GM18909 (cell line): ENCODE measurements around the gene SLC12A9.

Source experiments
- ATAC-seq: cut with Tn5 transposase; IDR thresholded peaks from one replicate; pipeline ENCODE4 v1.9.1; 2021; ENCODE audit warnings: mild to moderate bottlenecking; ENCODE audit not compliant: unreplicated experiment, poor library complexity

Gene SLC12A9

GRCh38 chr7:100880645-100881044, 28.1 kb downstream of the SLC12A9 start:
- no peak for ATAC-seq

DNA sequence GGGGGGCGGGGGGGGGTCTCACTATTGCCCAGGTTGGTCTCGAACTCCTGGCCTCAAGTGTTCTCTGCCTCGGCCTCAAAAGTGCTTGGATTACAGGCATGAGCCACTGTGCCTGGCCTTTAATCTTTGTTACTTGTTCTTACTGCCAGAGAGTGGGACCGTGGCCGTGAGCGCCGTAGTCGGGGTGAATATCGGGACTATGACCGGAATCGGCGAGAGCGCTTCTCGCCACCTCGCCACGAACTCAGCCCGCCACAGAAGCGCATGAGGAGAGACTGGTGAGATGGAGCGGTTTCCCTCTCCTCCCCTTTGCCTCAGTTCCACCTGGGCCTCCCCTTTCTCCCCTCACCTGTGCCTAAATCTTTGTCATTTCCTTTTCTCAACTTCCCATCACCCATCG, 28.6 kb downstream of the SLC12A9 start:
- ATAC-seq: no peak

DNA sequence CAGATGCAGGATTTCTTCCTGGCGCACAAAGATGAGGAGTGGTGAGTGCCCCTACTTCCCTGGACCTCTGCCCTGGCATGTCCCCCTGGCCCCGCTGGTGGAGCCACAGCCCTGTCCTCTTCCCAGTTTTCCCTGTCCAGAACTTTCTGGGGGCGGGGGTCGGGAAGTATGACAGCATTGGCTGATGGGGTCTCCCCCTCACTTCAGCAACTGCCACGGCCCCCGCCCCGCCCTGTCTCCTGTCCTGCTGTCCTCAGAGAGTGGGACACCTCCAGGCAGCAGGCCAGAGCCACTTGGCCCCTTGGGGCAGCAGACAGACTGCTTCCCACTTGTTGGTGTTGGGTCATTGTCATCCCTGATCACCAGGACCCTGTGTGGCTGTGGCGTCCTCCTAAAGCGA, 29.7 kb downstream of the SLC12A9 start:
- no peak for ATAC-seq

DNA sequence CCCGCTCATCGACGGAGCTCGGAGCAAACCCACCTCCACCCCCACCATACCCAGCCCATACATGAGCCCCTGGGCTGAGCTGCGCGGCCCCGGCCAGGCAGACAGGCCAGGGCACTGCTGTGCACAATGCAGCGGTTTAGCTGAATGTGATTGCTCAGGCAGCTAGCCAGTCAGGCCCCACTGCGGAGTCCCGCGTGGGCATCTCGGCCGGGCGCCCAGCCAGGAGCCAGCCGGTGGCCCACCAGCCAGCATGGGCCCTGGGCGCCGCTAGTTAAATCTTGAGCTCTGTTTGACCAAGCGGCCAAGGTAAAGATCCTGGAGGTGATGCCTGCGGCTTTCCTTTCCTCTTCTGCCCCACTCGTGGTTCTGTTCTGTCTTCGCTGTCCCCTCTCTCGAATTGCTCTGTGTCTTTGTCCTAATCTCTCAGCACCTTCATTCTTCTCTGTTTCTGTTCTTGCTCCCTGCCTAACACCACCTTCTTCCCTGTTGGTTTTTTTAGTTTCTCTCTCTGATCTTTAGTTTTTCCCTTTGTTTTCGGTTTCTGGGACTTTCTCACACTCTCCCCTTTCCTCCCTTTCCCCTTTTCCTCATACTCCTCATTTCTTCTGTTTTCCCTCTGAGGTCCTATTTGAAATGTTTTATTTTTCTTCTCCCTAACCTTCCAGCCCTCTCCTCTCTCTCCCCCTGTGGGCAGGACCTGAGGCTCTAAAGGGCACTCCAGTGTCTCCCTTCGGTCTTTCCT, 30.4 kb downstream of the SLC12A9 start:
- ATAC-seq: no peak

DNA sequence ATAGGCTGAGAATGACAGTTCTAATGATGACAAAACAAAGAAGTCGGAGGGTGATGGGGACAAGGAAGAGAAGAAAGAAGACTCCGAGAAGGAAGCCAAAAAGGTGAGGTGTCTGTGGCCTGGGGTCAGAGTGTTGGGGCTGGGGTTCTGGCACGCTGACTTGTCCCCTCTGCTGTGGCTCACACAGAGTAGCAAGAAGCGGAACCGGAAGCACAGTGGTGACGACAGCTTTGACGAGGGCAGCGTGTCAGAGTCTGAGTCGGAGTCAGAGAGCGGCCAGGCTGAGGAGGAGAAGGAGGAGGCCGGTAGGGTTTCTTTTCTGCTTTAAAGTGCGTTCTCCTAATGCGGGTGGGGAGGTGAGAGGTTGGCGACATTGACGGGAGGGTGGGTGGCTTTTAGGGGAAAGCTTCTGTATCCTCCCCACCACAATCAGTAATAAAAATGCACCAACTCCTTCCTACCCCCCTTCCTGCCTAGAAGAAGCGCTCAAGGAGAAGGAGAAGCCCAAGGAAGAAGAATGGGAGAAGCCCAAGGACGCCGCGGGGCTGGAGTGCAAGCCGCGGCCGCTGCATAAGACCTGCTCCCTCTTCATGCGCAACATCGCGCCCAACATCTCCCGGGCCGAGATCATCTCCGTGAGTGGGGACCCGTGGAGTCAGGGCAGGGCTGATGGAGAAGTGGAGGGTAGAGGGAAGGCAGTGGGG, 32.4 kb downstream of the SLC12A9 start:
- ATAC-seq: no peak

GRCh38 chr7:100885440-100886141, 33.1 kb downstream of the SLC12A9 start:
- no peak for ATAC-seq

DNA sequence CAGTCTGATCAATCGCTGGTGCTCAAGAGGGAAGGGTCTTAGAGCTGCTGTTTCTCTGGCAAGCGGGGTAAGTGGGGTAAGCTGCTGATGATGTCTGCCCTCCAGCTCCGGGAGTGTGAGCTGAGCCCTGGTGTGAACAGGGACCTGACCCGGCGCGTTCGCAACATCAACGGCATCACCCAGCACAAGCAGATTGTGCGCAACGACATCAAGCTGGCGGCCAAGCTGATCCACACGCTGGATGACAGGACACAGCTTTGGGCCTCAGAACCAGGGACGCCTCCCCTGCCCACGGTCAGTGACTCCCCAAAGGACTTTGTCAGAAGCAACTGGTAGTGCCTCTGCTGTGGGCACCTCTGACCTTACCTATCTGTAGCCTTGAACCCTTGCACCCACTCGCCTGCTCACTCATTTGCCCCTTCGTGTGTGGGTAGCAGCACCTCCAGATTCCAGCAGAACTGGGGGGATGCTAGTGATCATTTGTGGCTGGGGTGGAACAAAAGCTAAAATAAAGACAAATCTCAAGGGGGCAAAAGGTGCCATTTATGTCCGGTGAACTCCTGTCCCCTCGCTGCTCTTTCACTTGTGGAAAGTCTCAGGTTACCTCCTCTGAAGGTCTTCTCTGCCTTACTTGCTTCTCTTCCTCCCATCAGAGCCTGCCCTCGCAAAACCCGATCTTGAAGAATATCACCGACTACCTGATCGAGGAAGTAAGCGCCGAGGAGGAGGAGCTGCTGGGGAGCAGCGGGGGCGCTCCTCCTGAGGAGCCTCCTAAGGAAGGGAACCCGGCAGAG, 33.8 kb downstream of the SLC12A9 start:
- ATAC-seq: no peak

DNA sequence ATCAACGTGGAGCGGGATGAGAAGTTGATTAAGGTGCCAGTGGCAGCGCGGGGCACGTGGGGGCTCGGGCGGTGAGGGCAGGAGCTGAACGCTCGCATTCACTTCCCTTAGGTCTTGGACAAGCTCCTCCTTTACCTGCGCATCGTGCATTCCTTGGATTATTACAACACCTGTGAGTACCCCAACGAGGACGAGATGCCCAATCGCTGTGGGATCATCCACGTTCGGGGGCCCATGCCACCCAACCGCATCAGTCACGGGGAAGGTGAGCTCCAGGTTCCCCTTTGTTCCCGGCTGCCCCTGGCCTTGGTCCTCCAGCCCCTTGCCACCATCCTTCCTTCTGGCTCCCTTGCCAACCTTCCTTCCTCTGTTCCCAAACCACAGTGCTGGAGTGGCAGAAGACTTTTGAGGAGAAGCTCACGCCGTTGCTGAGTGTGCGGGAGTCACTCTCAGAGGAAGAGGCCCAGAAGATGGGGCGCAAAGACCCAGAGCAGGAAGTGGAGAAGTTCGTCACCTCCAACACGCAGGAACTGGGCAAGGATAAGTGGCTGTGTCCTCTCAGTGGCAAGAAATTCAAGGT, 34.5 kb downstream of the SLC12A9 start:
- ATAC-seq: no peak

GRCh38 chr7:100887516-100888290, 35.2 kb downstream of the SLC12A9 start:
- ATAC-seq: peak; percentile 37

- ATAC-seq: no peak
Observed at GRCh38 chr7:100888291-100888987, 35.9 kb downstream of the SLC12A9 start.

DNA sequence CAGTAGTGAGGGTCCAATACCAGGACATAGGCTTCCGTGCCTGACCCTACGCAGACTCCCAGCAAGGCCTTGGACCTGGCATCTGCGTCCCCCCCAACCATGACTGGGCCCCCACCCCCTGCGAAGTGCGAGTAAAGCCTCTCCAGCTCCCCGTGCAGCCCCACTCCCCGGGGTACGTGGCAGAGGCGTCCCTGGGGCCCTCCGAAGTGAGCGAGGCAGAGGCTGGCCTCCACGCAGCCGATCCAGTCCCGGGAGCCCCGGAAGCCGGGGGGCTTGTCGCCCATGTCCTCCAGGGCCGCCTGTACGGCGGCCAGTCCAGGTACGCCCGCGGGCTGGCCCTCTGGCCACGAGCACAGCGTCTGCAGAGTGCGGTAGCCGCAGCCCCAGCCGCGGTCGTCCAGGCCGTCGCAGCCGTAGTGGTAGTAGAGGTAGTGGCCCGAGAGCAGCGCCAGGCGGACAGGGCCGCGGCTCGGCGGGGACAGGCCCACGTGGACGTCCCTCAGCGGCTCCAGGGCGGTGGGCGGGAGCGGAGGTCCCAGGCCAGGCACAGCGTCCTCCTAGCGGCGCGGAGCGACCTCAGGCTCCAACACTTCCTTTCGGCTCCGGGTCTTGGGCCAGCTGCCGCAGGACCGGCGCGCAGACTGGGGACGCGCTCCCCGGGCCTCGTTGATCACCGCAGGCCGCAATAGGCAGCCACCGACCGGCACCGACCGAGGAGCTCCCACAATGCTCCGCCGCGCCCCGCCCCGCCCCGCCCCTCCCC, 36.7 kb downstream of the SLC12A9 start, which contains the start of gene UFSP1:
UFSP1 (minus strand) TSS at position 728 of the 763 bp plus-strand sequence; CDS start at position 284, 444 bp downstream.
- ATAC-seq: peak; percentile 25

GRCh38 chr7:100890653-100891567, 38.4 kb downstream of the SLC12A9 start:
- no peak for ATAC-seq

DNA sequence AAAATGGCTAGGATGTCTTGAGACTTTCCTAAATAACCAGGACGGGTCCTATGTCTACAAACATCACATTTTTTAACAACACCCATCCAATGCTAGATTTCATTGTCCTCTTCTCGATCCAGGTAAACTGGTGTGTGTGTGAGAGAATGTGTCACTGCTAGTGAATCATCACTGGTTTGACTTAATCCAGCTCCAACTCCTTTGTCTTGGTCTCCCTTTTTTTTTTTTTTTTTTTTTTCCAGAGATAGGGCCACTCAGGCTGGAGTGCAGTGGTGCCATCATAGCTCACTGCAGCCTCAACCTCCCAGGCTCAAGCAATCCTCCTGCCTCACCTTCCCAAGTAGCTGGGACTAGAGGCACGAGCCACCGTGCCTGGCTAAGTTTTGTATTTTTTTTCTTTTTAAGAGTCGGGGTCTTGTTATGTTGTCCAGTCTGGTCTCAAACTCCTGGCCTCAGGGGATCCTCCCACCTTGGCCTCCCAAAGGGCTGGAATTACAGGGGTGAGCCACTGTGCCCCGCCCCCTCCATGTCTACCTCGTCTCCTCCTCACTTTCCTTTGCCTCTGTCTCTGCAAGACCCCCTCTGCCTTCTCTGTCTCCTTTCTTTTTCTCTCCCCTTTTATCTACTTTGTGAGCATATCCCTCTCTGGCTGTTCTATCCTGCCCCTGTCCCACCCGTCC, 39.2 kb downstream of the SLC12A9 start:
- no peak for ATAC-seq

GRCh38 chr7:100892364-100893317, 40.1 kb downstream of the SLC12A9 start:
- no peak for ATAC-seq

DNA sequence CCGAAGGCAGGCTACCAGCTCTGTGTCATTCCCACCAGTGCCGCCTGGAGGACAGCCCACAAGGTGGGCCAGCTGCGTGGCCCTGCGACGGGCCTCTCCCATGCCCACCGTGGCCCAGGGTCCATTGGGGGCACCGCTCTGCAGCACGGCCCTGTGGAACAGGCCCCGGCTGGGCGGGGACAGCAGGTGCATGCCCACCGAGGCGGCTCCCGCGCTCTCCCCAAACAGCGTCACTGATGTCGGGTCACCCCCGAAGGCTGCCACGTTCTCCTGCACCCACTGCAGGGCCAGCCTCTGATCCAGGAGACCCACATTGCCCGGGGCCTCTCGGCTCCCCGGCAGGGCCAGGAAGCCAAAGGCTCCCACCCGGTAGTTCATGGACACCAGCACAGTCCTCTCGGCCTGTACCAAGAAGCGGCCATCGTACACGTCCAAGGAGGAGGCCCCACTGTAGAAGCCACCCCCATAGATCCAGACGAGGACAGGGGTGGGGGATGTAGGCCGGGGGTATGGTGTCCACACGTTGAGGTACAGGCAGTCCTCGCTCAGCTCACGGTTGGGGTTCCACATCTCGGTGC, 40.9 kb downstream of the SLC12A9 start:
- ATAC-seq: no peak
